Endodermal cell (in vitro differentiated cells): Measurements from ENCODE around the gene PCF11. TPM values are rescaled to one million over a fixed set of nuclear protein-coding genes. Genes with fewer than 3 reads are reported as not detected.

Experiments used
- DNase-seq: peaks from one replicate; pipeline ENCODE4 v3.0.0-alpha.2; 2017
- H3K27ac ChIP-seq: 2 replicates; pipeline ENCODE4 v1.5.1; 2013; ENCODE audit warnings: mild to moderate bottlenecking, low read depth, low read length, moderate library complexity
- H3K27me3 ChIP-seq: 2 replicates; pipeline ENCODE4 v1.6.1; 2013; ENCODE audit warnings: mild to moderate bottlenecking, low read length, moderate library complexity; ENCODE audit not compliant: insufficient read depth, control insufficient read depth, poor library complexity, severe bottlenecking
- H3K36me3 ChIP-seq: 2 replicates; pipeline ENCODE4 v1.7.0; 2013; ENCODE audit warnings: mild to moderate bottlenecking, low read length, moderate library complexity; ENCODE audit not compliant: control insufficient read depth, insufficient read depth
- H3K4me1 ChIP-seq: one replicate; pipeline ENCODE4 v1.7.0; 2013; ENCODE audit warnings: low read length; ENCODE audit not compliant: control insufficient read depth, insufficient read depth
- H3K4me3 ChIP-seq: 2 replicates; pipeline ENCODE4 v1.5.1; 2013; ENCODE audit warnings: mild to moderate bottlenecking, low read length, moderate library complexity
- H3K9ac ChIP-seq: 2 replicates; pipeline ENCODE4 v1.6.1; 2013; ENCODE audit warnings: mild to moderate bottlenecking, low read length, moderate library complexity; ENCODE audit not compliant: poor library complexity, severe bottlenecking; ENCODE audit errors: extremely low read depth
- H3K9me3 ChIP-seq: 2 replicates; pipeline ENCODE4 v1.6.1; 2013; ENCODE audit warnings: mild to moderate bottlenecking, low read length, moderate library complexity; ENCODE audit not compliant: control insufficient read depth
- H3K27ac Mint-ChIP-seq: 2 replicates; pipeline ENCODE4 v1.8.0; 2020; ENCODE audit warnings: mixed read lengths
- H3K27me3 Mint-ChIP-seq: 2 replicates; pipeline ENCODE4 v1.8.0; 2021; ENCODE audit warnings: mild to moderate bottlenecking, mixed read lengths; ENCODE audit not compliant: insufficient read depth
- H3K36me3 Mint-ChIP-seq: 2 replicates; pipeline ENCODE4 v1.8.0; 2020; ENCODE audit warnings: low read depth, mixed read lengths
- H3K4me1 Mint-ChIP-seq: 2 replicates; pipeline ENCODE4 v1.8.0; 2020; ENCODE audit warnings: mixed read lengths
- H3K4me3 Mint-ChIP-seq: 2 replicates; pipeline ENCODE4 v1.8.0; 2020; ENCODE audit warnings: mild to moderate bottlenecking, moderate library complexity, mixed read lengths
- H3K9me3 Mint-ChIP-seq: 2 replicates; pipeline ENCODE4 v1.8.0; 2020; ENCODE audit warnings: mild to moderate bottlenecking, mixed read lengths
- WGBS, 2 experiments: methylation state at CpG; one replicate each; pipeline versions ENCODE4 v1.1.5 to v1.1.7; 2013; ENCODE audit warnings: missing lambda C conversion rate in 2 of 2, mixed read lengths in 1 of 2; ENCODE audit not compliant: insufficient coverage in 1 of 2, insufficient read length in 1 of 2; 5-methylcytosine and 5-hydroxymethylcytosine counted together
- long read RNA-seq, 4 experiments: library from polyadenylated mRNA in 2 of 4; library from RNA in 1 of 4; library from capped mRNA in 1 of 4; stranded (forward) in 3 of 4; unstranded in 1 of 4; transcript quantifications; one replicate each; pipeline ENCODE4 v2.0.0, GENCODE V29; 2020 to 2021; ENCODE audit warnings: inconsistent platforms in 1 of 4
- polyA plus RNA-seq, 2 experiments: library from polyadenylated mRNA; stranded (reverse); fragments of 50-300 nt; gene quantifications; one replicate each; pipeline ENCODE4 v1.2.3, GENCODE V29; 2013
- total RNA-seq, 2 donors: library from RNA; stranded (reverse); fragmentation: NEBNext Ultra II Directional in 1 of 2; extraction: Animal tissue kit (Norgen Biotek cat#: 25700) in 1 of 2; gene quantifications; 2 replicates in 1 of 2; 3 replicates in 1 of 2; pipeline ENCODE4 v1.2.1, GENCODE V29; 2021
- TF ChIP-seq, protein P1 (sequence below): fragments of 200-600 bp; sonication (generic); conservative IDR thresholded peaks from 2 replicates; pipeline ENCODE4 v1.5.0; 2021; ENCODE audit warnings: antibody characterized with exemption, mild to moderate bottlenecking

Gene PCF11, protein sequence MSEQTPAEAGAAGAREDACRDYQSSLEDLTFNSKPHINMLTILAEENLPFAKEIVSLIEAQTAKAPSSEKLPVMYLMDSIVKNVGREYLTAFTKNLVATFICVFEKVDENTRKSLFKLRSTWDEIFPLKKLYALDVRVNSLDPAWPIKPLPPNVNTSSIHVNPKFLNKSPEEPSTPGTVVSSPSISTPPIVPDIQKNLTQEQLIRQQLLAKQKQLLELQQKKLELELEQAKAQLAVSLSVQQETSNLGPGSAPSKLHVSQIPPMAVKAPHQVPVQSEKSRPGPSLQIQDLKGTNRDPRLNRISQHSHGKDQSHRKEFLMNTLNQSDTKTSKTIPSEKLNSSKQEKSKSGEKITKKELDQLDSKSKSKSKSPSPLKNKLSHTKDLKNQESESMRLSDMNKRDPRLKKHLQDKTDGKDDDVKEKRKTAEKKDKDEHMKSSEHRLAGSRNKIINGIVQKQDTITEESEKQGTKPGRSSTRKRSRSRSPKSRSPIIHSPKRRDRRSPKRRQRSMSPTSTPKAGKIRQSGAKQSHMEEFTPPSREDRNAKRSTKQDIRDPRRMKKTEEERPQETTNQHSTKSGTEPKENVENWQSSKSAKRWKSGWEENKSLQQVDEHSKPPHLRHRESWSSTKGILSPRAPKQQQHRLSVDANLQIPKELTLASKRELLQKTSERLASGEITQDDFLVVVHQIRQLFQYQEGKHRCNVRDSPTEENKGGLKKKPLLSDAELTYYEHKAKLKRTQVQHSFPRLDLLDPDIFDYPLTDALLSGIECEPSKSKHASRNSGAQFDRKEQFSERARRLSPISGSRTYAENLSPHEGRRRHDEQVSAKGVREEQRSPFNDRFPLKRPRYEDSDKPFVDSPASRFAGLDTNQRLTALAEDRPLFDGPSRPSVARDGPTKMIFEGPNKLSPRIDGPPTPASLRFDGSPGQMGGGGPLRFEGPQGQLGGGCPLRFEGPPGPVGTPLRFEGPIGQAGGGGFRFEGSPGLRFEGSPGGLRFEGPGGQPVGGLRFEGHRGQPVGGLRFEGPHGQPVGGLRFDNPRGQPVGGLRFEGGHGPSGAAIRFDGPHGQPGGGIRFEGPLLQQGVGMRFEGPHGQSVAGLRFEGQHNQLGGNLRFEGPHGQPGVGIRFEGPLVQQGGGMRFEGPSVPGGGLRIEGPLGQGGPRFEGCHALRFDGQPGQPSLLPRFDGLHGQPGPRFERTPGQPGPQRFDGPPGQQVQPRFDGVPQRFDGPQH (N-terminal part only)
- total RNA-seq = 10 to 100 TPM; 52.7 to 67.7 TPM
- 45.5 TPM for polyA plus RNA-seq (2013, experiment 1 of 2)
- 41.7 TPM for polyA plus RNA-seq (2013, experiment 2 of 2)
- long read RNA-seq, experiment 1, partial matches to known transcripts = 8 of 13 reads
- long read RNA-seq, experiment 1, other reads (novel, unspliced or antisense) = 3 of 13 reads
- long read RNA-seq, experiment 2, full-length matches to known transcripts = 7 of 40 reads
- long read RNA-seq, experiment 2, partial matches to known transcripts = 26 of 40 reads
- long read RNA-seq, experiment 2, other reads (novel, unspliced or antisense) = 7 of 40 reads
- long read RNA-seq, experiment 3, full-length matches to known transcripts = 6 of 39 reads
- long read RNA-seq, experiment 3, partial matches to known transcripts = 31 of 39 reads
- long read RNA-seq, experiment 3, other reads (novel, unspliced or antisense) = 2 of 39 reads
- long read RNA-seq, experiment 4, partial matches to known transcripts = 19 of 21 reads
- long read RNA-seq, experiment 4, other reads (novel, unspliced or antisense) = 0 of 21 reads

DNA sequence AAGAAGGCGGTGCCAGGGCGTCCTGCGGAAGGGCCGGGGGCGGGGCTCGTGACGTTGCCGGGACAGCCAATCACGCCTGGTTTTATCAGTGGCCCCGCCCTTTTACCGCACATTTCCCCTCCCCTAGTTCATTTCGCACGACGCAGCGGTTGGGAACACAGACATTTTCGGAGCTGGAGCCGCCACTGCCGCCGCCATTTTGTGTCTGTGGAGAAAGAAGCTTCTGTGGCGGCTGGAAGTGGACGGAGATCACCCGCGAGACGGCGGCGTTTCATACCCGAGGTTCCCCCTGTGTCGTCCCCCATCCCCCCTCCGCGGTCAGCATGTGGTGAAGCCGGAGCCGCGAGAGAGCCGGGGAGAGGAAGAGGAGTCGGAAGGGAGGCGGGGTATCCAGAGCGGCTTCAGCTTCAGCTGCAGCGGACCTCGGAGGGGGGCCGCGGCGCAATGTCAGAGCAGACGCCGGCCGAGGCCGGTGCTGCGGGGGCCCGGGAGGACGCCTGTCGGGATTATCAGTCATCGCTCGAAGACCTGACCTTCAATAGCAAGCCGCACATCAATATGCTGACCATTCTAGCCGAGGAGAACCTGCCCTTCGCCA is at the start of gene PCF11:
PCF11 (plus strand) TSS at position 136 of the 598 bp plus-strand sequence; CDS start at position 445, 309 bp downstream.
- Histone ChIP-seq H3K4me3 (peak within 1 kb of the TSS; percentile 98), H3K9ac (peak within 1 kb of the TSS; percentile 98), H3K36me3 (peaks cover 34% of the 10 kb centered on the region), H3K27me3 (no peaks in the 10 kb centered on the region), H3K9me3 (no peaks in the 10 kb centered on the region), H3K27ac (peak within 1 kb of the TSS; percentile 99), H3K4me1 (peaks cover 7% of the 10 kb centered on the region)
- no peak for DNase-seq
- WGBS, 2 experiments = 0% methylated on average over 24 to 55 of the region's 55 CpGs
- peak within 1 kb of the TSS; percentile 100 for H3K4me3 Mint-ChIP-seq
- peaks cover 32% of the 10 kb centered on the region for H3K4me1 Mint-ChIP-seq
- no peaks in the 10 kb centered on the region for H3K9me3 Mint-ChIP-seq
- H3K36me3 Mint-ChIP-seq = peaks cover 23% of the 10 kb centered on the region
- TF ChIP-seq, protein P1, sequence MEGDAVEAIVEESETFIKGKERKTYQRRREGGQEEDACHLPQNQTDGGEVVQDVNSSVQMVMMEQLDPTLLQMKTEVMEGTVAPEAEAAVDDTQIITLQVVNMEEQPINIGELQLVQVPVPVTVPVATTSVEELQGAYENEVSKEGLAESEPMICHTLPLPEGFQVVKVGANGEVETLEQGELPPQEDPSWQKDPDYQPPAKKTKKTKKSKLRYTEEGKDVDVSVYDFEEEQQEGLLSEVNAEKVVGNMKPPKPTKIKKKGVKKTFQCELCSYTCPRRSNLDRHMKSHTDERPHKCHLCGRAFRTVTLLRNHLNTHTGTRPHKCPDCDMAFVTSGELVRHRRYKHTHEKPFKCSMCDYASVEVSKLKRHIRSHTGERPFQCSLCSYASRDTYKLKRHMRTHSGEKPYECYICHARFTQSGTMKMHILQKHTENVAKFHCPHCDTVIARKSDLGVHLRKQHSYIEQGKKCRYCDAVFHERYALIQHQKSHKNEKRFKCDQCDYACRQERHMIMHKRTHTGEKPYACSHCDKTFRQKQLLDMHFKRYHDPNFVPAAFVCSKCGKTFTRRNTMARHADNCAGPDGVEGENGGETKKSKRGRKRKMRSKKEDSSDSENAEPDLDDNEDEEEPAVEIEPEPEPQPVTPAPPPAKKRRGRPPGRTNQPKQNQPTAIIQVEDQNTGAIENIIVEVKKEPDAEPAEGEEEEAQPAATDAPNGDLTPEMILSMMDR = no peak
- peak within 1 kb of the TSS; percentile 100 for H3K27ac Mint-ChIP-seq
- peaks cover 2% of the 10 kb centered on the region for H3K27me3 Mint-ChIP-seq

DNA sequence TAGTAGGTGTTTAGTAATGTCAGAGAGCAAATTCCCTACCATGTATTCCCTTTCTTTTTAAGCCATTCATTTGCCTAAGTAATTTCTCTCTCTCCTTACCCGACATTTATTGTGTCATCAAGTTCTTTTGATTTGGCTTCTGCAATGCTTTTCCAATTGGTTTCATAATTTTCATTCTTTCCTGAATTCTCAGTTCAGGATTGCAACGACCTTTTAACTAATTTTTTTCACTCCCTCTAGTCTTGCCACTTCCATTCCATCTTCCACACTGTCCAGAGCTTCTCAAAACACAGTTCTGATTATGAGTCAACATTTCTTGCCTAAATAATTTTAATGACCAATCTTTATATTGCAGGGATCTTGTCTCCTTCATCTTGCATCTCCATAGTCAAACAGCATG is 44.0 kb upstream of the PCF11 start:
- TF ChIP-seq, protein P1 = no peak
- H3K4me3 Mint-ChIP-seq = no peak overlapping the region
- Histone ChIP-seq H3K9ac (no peak overlapping the region), H3K4me1 (no peaks in the 10 kb centered on the region), H3K27ac (no peak overlapping the region), H3K4me3 (no peak overlapping the region), H3K9me3 (no peaks in the 10 kb centered on the region), H3K36me3 (no peaks in the 10 kb centered on the region), H3K27me3 (no peaks in the 10 kb centered on the region)
- H3K9me3 Mint-ChIP-seq = no peaks in the 10 kb centered on the region
- H3K4me1 Mint-ChIP-seq = peaks cover 9% of the 10 kb centered on the region
- 79 to 86% methylated on average over 2 of the region's 2 CpGs for WGBS, 2 experiments
- no peak overlapping the region for H3K27ac Mint-ChIP-seq
- no peaks in the 10 kb centered on the region for H3K27me3 Mint-ChIP-seq
- H3K36me3 Mint-ChIP-seq = no peaks in the 10 kb centered on the region
- no peak for DNase-seq
